H1 (cell line): ENCODE measurements around the gene ITLN1. TPM values are rescaled to one million over a fixed set of nuclear protein-coding genes. Genes with fewer than 3 reads are reported as not detected.

ENCODE experiments used
- CTCF ChIA-PET: fragments of 300-600 bp; sonication (Branson Sonifier 250); formaldehyde crosslinking; loops from one replicate; lab custom pipeline; 2021; ENCODE audit not compliant: partially characterized antibody; lab: Charles Lee
- POLR2A ChIA-PET: fragments of 300-600 bp; sonication (Branson Sonifier 250); formaldehyde crosslinking; loops from one replicate; lab custom pipeline; 2021; ENCODE audit warnings: inconsistent platforms; ENCODE audit not compliant: partially characterized antibody; lab: Charles Lee
- DNase-seq, 2 experiments: peaks; one replicate each; pipeline versions ENCODE4 v3.0.0 to v3.0.0-alpha.2; 2010 to 2022; ENCODE audit warnings: low spot score in 2 of 2, low read depth in 1 of 2, mixed read lengths in 1 of 2
- FAIRE-seq: peaks from 2 replicates; lab custom pipeline; 2011; peaks lifted over from hg19 to GRCh38; lab: Jason Lieb, UNC
- H2AFZ ChIP-seq: 2 replicates; pipeline ENCODE4 v1.8.1; 2012; ENCODE audit warnings: low read length, inconsistent platforms
- H2AK5ac ChIP-seq: 2 replicates; pipeline ENCODE4 v1.6.1; 2013; ENCODE audit warnings: low read depth, low read length
- H2BK120ac ChIP-seq: replicated peaks from 2 replicates; pipeline ENCODE3; 2013; ENCODE audit warnings: low read depth, low read length, inconsistent platforms
- H2BK12ac ChIP-seq: 2 replicates; pipeline ENCODE4 v1.6.1; 2013; ENCODE audit warnings: low read depth, low read length
- H2BK15ac ChIP-seq: 2 replicates; pipeline ENCODE4 v1.6.1; 2013; ENCODE audit warnings: low read length
- H2BK20ac ChIP-seq: 2 replicates; pipeline ENCODE4 v1.6.1; 2013; ENCODE audit warnings: low read length
- H2BK5ac ChIP-seq: 2 replicates; pipeline ENCODE4 v1.6.1; 2013; ENCODE audit warnings: low read depth, low read length
- H3K14ac ChIP-seq: 2 replicates; pipeline ENCODE4 v1.6.1; 2013; ENCODE audit warnings: inconsistent platforms; ENCODE audit not compliant: insufficient read length
- H3K18ac ChIP-seq: 2 replicates; pipeline ENCODE4 v1.6.1; 2013; ENCODE audit warnings: low read length; ENCODE audit errors: extremely low read depth
- H3K23ac ChIP-seq: 2 replicates; pipeline ENCODE4 v1.6.1; 2013; ENCODE audit warnings: inconsistent platforms; ENCODE audit not compliant: insufficient read length
- H3K23me2 ChIP-seq: 2 replicates; pipeline ENCODE4 v1.6.1; 2013; ENCODE audit warnings: low read depth, low read length
- H3K27ac ChIP-seq: 2 replicates; pipeline ENCODE4 v1.6.1; 2011; ENCODE audit warnings: low read depth, low read length, inconsistent platforms
- H3K27me3 ChIP-seq, 4 experiments: replicated peaks in 1 of 4; 1 replicate in 1 of 4; 2 replicates in 3 of 4; pipeline versions ENCODE4 v1.6.1 to v1.8.1; 2011 to 2013; ENCODE audit warnings: low read length in 3 of 4, mild to moderate bottlenecking in 3 of 4, inconsistent platforms in 2 of 4, mixed read lengths in 2 of 4, moderate library complexity in 1 of 4; ENCODE audit not compliant: control insufficient read depth in 3 of 4, insufficient read depth in 3 of 4; ENCODE audit errors: extremely low read depth in 1 of 4
- H3K36me3 ChIP-seq, 4 experiments: 2 replicates each; pipeline versions ENCODE4 v1.6.1 to v1.8.1; 2011 to 2013; ENCODE audit warnings: mild to moderate bottlenecking in 4 of 4, low read length in 3 of 4, moderate library complexity in 2 of 4, control low read depth in 1 of 4, inconsistent platforms in 1 of 4; ENCODE audit not compliant: insufficient read depth in 4 of 4, control insufficient read depth in 2 of 4
- H3K4ac ChIP-seq: replicated peaks from 2 replicates; pipeline ENCODE3; 2013; ENCODE audit warnings: low read length, low read depth, mixed read lengths, inconsistent platforms; ENCODE audit not compliant: insufficient read length
- H3K4me1 ChIP-seq, 4 experiments: replicated peaks in 1 of 4; 1 replicate in 1 of 4; 2 replicates in 3 of 4; pipeline versions ENCODE4 v1.6.1 to v1.8.1; 2011 to 2013; ENCODE audit warnings: low read length in 3 of 4, inconsistent platforms in 2 of 4, mixed read lengths in 1 of 4; ENCODE audit not compliant: insufficient read depth in 4 of 4, control insufficient read depth in 3 of 4
- H3K4me2 ChIP-seq, 2 experiments: 2 replicates each; pipeline versions ENCODE4 v1.6.1 to v1.8.1; 2011 to 2013; ENCODE audit warnings: low read depth in 2 of 2, low read length in 2 of 2, control low read depth in 1 of 2, inconsistent platforms in 1 of 2, mild to moderate bottlenecking in 1 of 2; ENCODE audit not compliant: insufficient read depth in 1 of 2
- H3K4me3 ChIP-seq, 4 experiments: fragments of 200-600, 300-600 bp in 1 of 4; sonication (generic), shearing (Covaris generic), sonication (Bioruptor Twin) in 1 of 4; 2 replicates each; pipeline versions ENCODE4 v1.5.1 to v1.8.1; 2011 to 2016; ENCODE audit warnings: low read length in 4 of 4, low read depth in 3 of 4, control low read depth in 2 of 4, inconsistent platforms in 2 of 4, mild to moderate bottlenecking in 2 of 4, mixed read lengths in 1 of 4, moderate library complexity in 1 of 4; ENCODE audit not compliant: insufficient read depth in 2 of 4; ENCODE audit errors: extremely low read depth in 1 of 4
- H3K56ac ChIP-seq: replicated peaks from 2 replicates; pipeline ENCODE3; 2013; ENCODE audit warnings: low read depth, mild to moderate bottlenecking, mixed read lengths, low read length, inconsistent platforms; ENCODE audit not compliant: insufficient read length
- H3K79me1 ChIP-seq: 2 replicates; pipeline ENCODE4 v1.6.1; 2013; ENCODE audit warnings: low read depth, low read length, control low read depth
- H3K79me2 ChIP-seq, 2 experiments: 2 replicates each; pipeline versions ENCODE4 v1.6.1 to v1.8.1; 2012 to 2013; ENCODE audit warnings: low read length in 2 of 2, mild to moderate bottlenecking in 2 of 2, inconsistent platforms in 1 of 2; ENCODE audit not compliant: insufficient read depth in 2 of 2, control insufficient read depth in 1 of 2
- H3K9ac ChIP-seq, 4 experiments: replicated peaks in 1 of 4; 1 replicate in 1 of 4; 2 replicates in 3 of 4; pipeline versions ENCODE4 v1.6.1 to v1.8.1; 2011 to 2013; ENCODE audit warnings: low read depth in 3 of 4, low read length in 3 of 4, control low read depth in 2 of 4, mild to moderate bottlenecking in 2 of 4, moderate library complexity in 2 of 4, inconsistent platforms in 1 of 4; ENCODE audit errors: extremely low read depth in 1 of 4
- H3K9me3 ChIP-seq, 2 experiments: 2 replicates each; pipeline versions ENCODE4 v1.6.1 to v1.8.1; 2012 to 2013; ENCODE audit warnings: mild to moderate bottlenecking in 2 of 2, moderate library complexity in 2 of 2, control low read depth in 1 of 2, inconsistent platforms in 1 of 2, low read depth in 1 of 2, low read length in 1 of 2, mixed read lengths in 1 of 2; ENCODE audit not compliant: insufficient read depth in 2 of 2
- H4K20me1 ChIP-seq, 2 experiments: replicated peaks in 1 of 2; 2 replicates each; pipeline versions ENCODE3 to v1.8.1; 2011 to 2013; ENCODE audit warnings: inconsistent platforms in 2 of 2, low read length in 2 of 2, mild to moderate bottlenecking in 1 of 2; ENCODE audit not compliant: insufficient read depth in 2 of 2, control insufficient read depth in 1 of 2
- H4K5ac ChIP-seq: 2 replicates; pipeline ENCODE4 v1.6.1; 2013; ENCODE audit warnings: low read length, low read depth, mixed read lengths, inconsistent platforms; ENCODE audit not compliant: insufficient read length
- H4K8ac ChIP-seq: 2 replicates; pipeline ENCODE4 v1.8.0; 2013; ENCODE audit warnings: mild to moderate bottlenecking, moderate library complexity, low read length, inconsistent platforms; ENCODE audit not compliant: insufficient read depth; ENCODE audit errors: extremely low read depth
- H4K91ac ChIP-seq: replicated peaks from 2 replicates; pipeline ENCODE3; 2013; ENCODE audit warnings: low read length, mixed read lengths, inconsistent platforms; ENCODE audit not compliant: insufficient read length
- CEBPB ChIP-seq: IDR thresholded peaks from 2 replicates; pipeline ENCODE4 v1.6.1; 2012; ENCODE audit warnings: low read depth, low read length
- CHD2 ChIP-seq: IDR thresholded peaks from 2 replicates; pipeline ENCODE4 v1.6.1; 2012; ENCODE audit warnings: low read length, improper control_type of control experiment
- CREB1 ChIP-seq: IDR thresholded peaks from 2 replicates; pipeline ENCODE4 v1.6.1; 2012; ENCODE audit warnings: inconsistent platforms
- E2F6 ChIP-seq: IDR thresholded peaks from 2 replicates; pipeline ENCODE4 v1.6.1; 2012; ENCODE audit warnings: inconsistent platforms
- FOSL1 ChIP-seq: IDR thresholded peaks from 2 replicates; pipeline ENCODE4 v1.6.1; 2011; ENCODE audit warnings: mild to moderate bottlenecking, low read depth, low read length, moderate library complexity; ENCODE audit not compliant: insufficient read depth
- GABPA ChIP-seq: IDR thresholded peaks from 2 replicates; pipeline ENCODE4 v1.6.1; 2011; ENCODE audit warnings: mild to moderate bottlenecking, low read length, moderate library complexity, borderline replicate concordance; ENCODE audit not compliant: insufficient read depth
- JUN ChIP-seq: IDR thresholded peaks from 2 replicates; pipeline ENCODE4 v1.6.1; 2011; ENCODE audit warnings: low read depth, mild to moderate bottlenecking, improper control_type of control experiment, low read length
- MAFK ChIP-seq: IDR thresholded peaks from 2 replicates; pipeline ENCODE4 v1.6.1; 2012; ENCODE audit warnings: low read depth, mild to moderate bottlenecking, improper control_type of control experiment, low read length
- PHF8 ChIP-seq: fragments of 200-600 bp; sonication (generic); conservative IDR thresholded peaks from 2 replicates; pipeline ENCODE4 v1.7.1; 2012; ENCODE audit warnings: low read depth, mild to moderate bottlenecking, inconsistent platforms, low read length, moderate library complexity
- SIX5 ChIP-seq: IDR thresholded peaks from 2 replicates; pipeline ENCODE4 v1.6.1; 2011; ENCODE audit warnings: mild to moderate bottlenecking, low read depth, low read length
- TAF1 ChIP-seq: IDR thresholded peaks from 2 replicates; pipeline ENCODE4 v1.6.1; 2011; ENCODE audit warnings: mild to moderate bottlenecking, low read depth, low read length
- YY1 ChIP-seq: IDR thresholded peaks from 2 replicates; pipeline ENCODE4 v1.6.1; 2011; ENCODE audit warnings: low read depth, mild to moderate bottlenecking, low read length
- WGBS, 2 experiments: shearing (Covaris generic) in 1 of 2; methylation state at CpG; one replicate each; pipeline versions ENCODE4 v1.1.6 to v1.1.7; 2013 to 2015; ENCODE audit warnings: low lambda C conversion rate in 2 of 2, mixed read lengths in 2 of 2, inconsistent platforms in 1 of 2, low coverage in 1 of 2, missing lambda C conversion rate in 1 of 2; ENCODE audit not compliant: insufficient replicate concordance in 2 of 2, insufficient coverage in 1 of 2, insufficient read length in 1 of 2; ENCODE audit errors: extremely low coverage in 1 of 2, missing lambda C conversion rate in 1 of 2; 5-methylcytosine and 5-hydroxymethylcytosine counted together
- polyA plus RNA-seq, 7 experiments: library from polyadenylated mRNA; depleted of rRNA in 3 of 7; stranded (reverse) in 5 of 7; unstranded in 2 of 7; fragments of >200 nt in 5 of 7; fragments of 200-250 nt in 2 of 7; gene quantifications; 1 replicate in 5 of 7; 2 replicates in 1 of 7; 4 replicates in 1 of 7; pipeline versions ENCODE4 v1.2.1 to v1.2.3, GENCODE V29; 2011 to 2013; ENCODE audit warnings: missing spikeins in 2 of 7, mixed read lengths in 2 of 7
- total RNA-seq: library from RNA; stranded (reverse); fragmentation: NEBNext Ultra II Directional; extraction: Animal tissue kit (Norgen Biotek cat#: 25700); gene quantifications from 2 replicates; pipeline ENCODE4 v1.2.1, GENCODE V29; 2021

The ITLN1 gene
- total and polyA plus RNA-seq, 2 of the 8 experiments (the other 6 are each of a cell fraction or from before 2014, with no cell fraction given) = not detected

- H4K5ac ChIP-seq = no peak overlapping the region
- no peak overlapping the region for H3K14ac ChIP-seq
- no peaks in the 10 kb centered on the region; a peak in 1 of 7 replicates for H3K4me1 ChIP-seq
- no peak overlapping the region for H2BK120ac ChIP-seq
- H3K79me1 ChIP-seq = no peaks in the 10 kb centered on the region
- H2BK15ac ChIP-seq = no peak overlapping the region
- TF ChIP-seq GABPA = no peak
- no peak for TF ChIP-seq SIX5
- no peak for TF ChIP-seq JUN
- no peak for TF ChIP-seq MAFK
- no peak for TF ChIP-seq PHF8
- no peak for TF ChIP-seq YY1
- no peak for TF ChIP-seq CREB1
- TF ChIP-seq TAF1 = no peak
- TF ChIP-seq FOSL1 = no peak
- TF ChIP-seq E2F6 = no peak
- TF ChIP-seq CEBPB = no peak
- no peak for TF ChIP-seq CHD2
- TF ChIP-seq, all 59 proteins: peak for 0
- no peak overlapping the region for H4K91ac ChIP-seq
- no peak overlapping the region for H2BK12ac ChIP-seq
- no peak overlapping the region for H2BK20ac ChIP-seq
- H2AK5ac ChIP-seq = no peak overlapping the region
- no peaks in the 10 kb centered on the region for H3K27me3 ChIP-seq
- no peak overlapping the region for H2AFZ ChIP-seq
- H3K4ac ChIP-seq = no peak overlapping the region
- no peak overlapping the region for H3K27ac ChIP-seq
- POLR2A ChIA-PET = no interaction called here
- WGBS, 2 experiments = 88% methylated on average over 3 of the region's 3 CpGs; no CpG with 5 or more reads in 1 of the 2 experiments
- H3K4me3 ChIP-seq = no peak overlapping the region
- H3K79me2 ChIP-seq = no peaks in the 10 kb centered on the region
- H4K8ac ChIP-seq = no peak overlapping the region
- no peak overlapping the region for H3K23ac ChIP-seq
- H3K36me3 ChIP-seq = no peaks in the 10 kb centered on the region
- no peaks in the 10 kb centered on the region for H4K20me1 ChIP-seq
- CTCF ChIA-PET = interaction anchor here (1.1 to 5.7 kb wide), 6 partner anchors 10 to 72 kb away, joined by 4 to 33 read pairs (median 6); no protein-coding TSS in a partner anchor
- FAIRE-seq = no peak
- no peak overlapping the region for H3K4me2 ChIP-seq
- H3K23me2 ChIP-seq = no peaks in the 10 kb centered on the region
- no peak overlapping the region for H3K18ac ChIP-seq
- no peaks in the 10 kb centered on the region for H3K9me3 ChIP-seq
- no peak overlapping the region for H3K9ac ChIP-seq
- H2BK5ac ChIP-seq = no peak overlapping the region
- no peak for DNase-seq
- H3K56ac ChIP-seq = no peak overlapping the region
Observed at GRCh38 chr1:160880216-160880615, 4.8 kb downstream of the ITLN1 start.
